NCI-H128 (cell line): ENCODE data around the gene ZNF385D.

Source experiments
- DNase-seq: peaks from one replicate; lab custom pipeline; 2025; ENCODE audit not compliant: unreplicated experiment; lab: John Stamatoyannopoulos, UW

ZNF385D gene

GRCh38 chr3:21750080-21750696 lies 822 bp downstream of the ZNF385D start:
- no peak for DNase-seq

- DNase-seq: no peak
Observed at GRCh38 chr3:21747966-21748555, 2.9 kb downstream of the ZNF385D start.

- DNase-seq: no peak
Observed at GRCh38 chr3:21747376-21747775, 3.6 kb downstream of the ZNF385D start.

- no peak for DNase-seq
Observed at GRCh38 chr3:21745966-21746365, 5.0 kb downstream of the ZNF385D start.

GRCh38 chr3:21744793-21745192 lies 6.2 kb downstream of the ZNF385D start:
- DNase-seq: no peak

GRCh38 chr3:21738935-21739702 lies 11.9 kb downstream of the ZNF385D start:
- no peak for DNase-seq

- no peak for DNase-seq
Observed at GRCh38 chr3:21738283-21738682, 12.7 kb downstream of the ZNF385D start.

GRCh38 chr3:21734746-21735145 lies 16.3 kb downstream of the ZNF385D start:
- DNase-seq: no peak

GRCh38 chr3:21729888-21730459 lies 21.0 kb downstream of the ZNF385D start:
- DNase-seq: no peak

GRCh38 chr3:21729331-21729730 lies 21.7 kb downstream of the ZNF385D start:
- no peak for DNase-seq

GRCh38 chr3:21722768-21723167 lies 28.2 kb downstream of the ZNF385D start:
- no peak for DNase-seq

GRCh38 chr3:21722301-21722700 lies 28.7 kb downstream of the ZNF385D start:
- no peak for DNase-seq

- DNase-seq: no peak
Observed at GRCh38 chr3:21718943-21719591, 31.9 kb downstream of the ZNF385D start.

GRCh38 chr3:21718161-21718765 lies 32.7 kb downstream of the ZNF385D start:
- DNase-seq: no peak

GRCh38 chr3:21715662-21716061 lies 35.3 kb downstream of the ZNF385D start:
- no peak for DNase-seq

- DNase-seq: no peak
Observed at GRCh38 chr3:21705769-21706168, 45.2 kb downstream of the ZNF385D start.

GRCh38 chr3:21704796-21705195 lies 46.2 kb downstream of the ZNF385D start:
- DNase-seq: no peak

GRCh38 chr3:21703291-21703690 lies 47.7 kb downstream of the ZNF385D start:
- DNase-seq: no peak

GRCh38 chr3:21697707-21698106 lies 53.3 kb downstream of the ZNF385D start:
- DNase-seq: no peak

- no peak for DNase-seq
Observed at GRCh38 chr3:21694506-21694905, 56.5 kb downstream of the ZNF385D start.

- no peak for DNase-seq
Observed at GRCh38 chr3:21691036-21691435, 60.0 kb downstream of the ZNF385D start.
